Stimulated activated memory B cell treated with anti-CD40 and anti-IgM and Interleukin-4, amounts not matched to agents 10 μg/mL and 1 μg/mL and 100 μg/mL, for 72 hours (primary cell): ENCODE data around the gene IBA57.

Experiments used
- ATAC-seq: fragments of 150-1000 bp; cut with Tn5 transposase; 2 replicates; pipeline ENCODE4 v1.10.0; 2021
- H3K27ac Mint-ChIP-seq: one replicate; pipeline ENCODE4 v1.8.0; 2022; ENCODE audit warnings: mild to moderate bottlenecking, mixed read lengths
- H3K27me3 Mint-ChIP-seq: one replicate; pipeline ENCODE4 v1.8.0; 2022; ENCODE audit warnings: mixed read lengths
- H3K36me3 Mint-ChIP-seq: one replicate; pipeline ENCODE4 v1.8.0; 2022; ENCODE audit warnings: mixed read lengths
- H3K4me1 Mint-ChIP-seq: one replicate; pipeline ENCODE4 v1.8.0; 2022; ENCODE audit warnings: mixed read lengths
- H3K4me3 Mint-ChIP-seq: one replicate; pipeline ENCODE4 v1.8.0; 2022; ENCODE audit warnings: mild to moderate bottlenecking, moderate library complexity, mixed read lengths
- H3K9me3 Mint-ChIP-seq: one replicate; pipeline ENCODE4 v1.8.0; 2022; ENCODE audit warnings: mixed read lengths

The IBA57 gene

GRCh38 chr1:228165372-228166169 lies at the start of gene IBA57:
IBA57 (plus strand) TSS chr1:228165804; CDS start chr1:228165817, 13 bp downstream.
- Mint-ChIP-seq H3K27ac (peak within 1 kb of the TSS; percentile 83), H3K4me3 (peak within 1 kb of the TSS; percentile 89), H3K27me3 (no peaks in the 10 kb centered on the region), H3K9me3 (no peaks in the 10 kb centered on the region), H3K36me3 (no peaks in the 10 kb centered on the region), H3K4me1 (peaks cover 41% of the 10 kb centered on the region)
- ATAC-seq, result peak; percentile 94

- no peak overlapping the region for H3K27ac Mint-ChIP-seq
- no peak for ATAC-seq
- no peak overlapping the region for H3K4me3 Mint-ChIP-seq
- peaks cover 4% of the 10 kb centered on the region for H3K9me3 Mint-ChIP-seq
- peaks cover 6% of the 10 kb centered on the region for H3K36me3 Mint-ChIP-seq
- H3K27me3 Mint-ChIP-seq, result no peaks in the 10 kb centered on the region
- H3K4me1 Mint-ChIP-seq, result peaks cover 7% of the 10 kb centered on the region
These were observed 48.3 kb upstream of the IBA57 start for GRCh38 chr1:228117335-228117734.

GRCh38 chr1:228118040-228118439 lies 47.6 kb upstream of the IBA57 start:
- Mint-ChIP-seq H3K9me3 (peaks cover 4% of the 10 kb centered on the region), H3K27me3 (no peaks in the 10 kb centered on the region), H3K4me3 (no peak overlapping the region)

GRCh38 chr1:228120351-228120750 lies 45.3 kb upstream of the IBA57 start:
- peaks cover 7% of the 10 kb centered on the region for H3K4me1 Mint-ChIP-seq
- no peaks in the 10 kb centered on the region for H3K27me3 Mint-ChIP-seq
- H3K9me3 Mint-ChIP-seq, result peaks cover 4% of the 10 kb centered on the region
- H3K36me3 Mint-ChIP-seq, result peaks cover 6% of the 10 kb centered on the region
- ATAC-seq, result no peak
- H3K27ac Mint-ChIP-seq, result peak overlapping the region; percentile 24
- no peak overlapping the region for H3K4me3 Mint-ChIP-seq

More at GRCh38 chr1:228118040-228118439, 47.6 kb upstream of the IBA57 start:
- Mint-ChIP-seq H3K4me1 (peaks cover 7% of the 10 kb centered on the region), H3K36me3 (peaks cover 6% of the 10 kb centered on the region), H3K27ac (no peak overlapping the region)
- no peak for ATAC-seq

- ATAC-seq, result peak; percentile 43
- Mint-ChIP-seq H3K27me3 (no peaks in the 10 kb centered on the region), H3K36me3 (peaks cover 6% of the 10 kb centered on the region), H3K27ac (peak overlapping the region; percentile 24), H3K4me1 (peaks cover 7% of the 10 kb centered on the region), H3K4me3 (no peak overlapping the region), H3K9me3 (peaks cover 4% of the 10 kb centered on the region)
These were observed 44.6 kb upstream of the IBA57 start for GRCh38 chr1:228120857-228121489.

- peaks cover 3% of the 10 kb centered on the region for H3K36me3 Mint-ChIP-seq
- H3K4me1 Mint-ChIP-seq, result peaks cover 7% of the 10 kb centered on the region
- no peaks in the 10 kb centered on the region for H3K27me3 Mint-ChIP-seq
- no peak for ATAC-seq
- H3K27ac Mint-ChIP-seq, result no peak overlapping the region
- H3K9me3 Mint-ChIP-seq, result peaks cover 2% of the 10 kb centered on the region
- no peak overlapping the region for H3K4me3 Mint-ChIP-seq
These were observed 42.6 kb upstream of the IBA57 start for GRCh38 chr1:228122921-228123441.

GRCh38 chr1:228123505-228123904 lies 42.1 kb upstream of the IBA57 start:
- ATAC-seq, result no peak
- no peak overlapping the region for H3K27ac Mint-ChIP-seq
- peaks cover 7% of the 10 kb centered on the region for H3K4me1 Mint-ChIP-seq
- no peaks in the 10 kb centered on the region for H3K27me3 Mint-ChIP-seq
- H3K4me3 Mint-ChIP-seq, result no peak overlapping the region
- no peaks in the 10 kb centered on the region for H3K36me3 Mint-ChIP-seq
- no peaks in the 10 kb centered on the region for H3K9me3 Mint-ChIP-seq

- no peaks in the 10 kb centered on the region for H3K36me3 Mint-ChIP-seq
- H3K4me1 Mint-ChIP-seq, result peaks cover 7% of the 10 kb centered on the region
- ATAC-seq, result no peak
- no peak overlapping the region for H3K27ac Mint-ChIP-seq
- H3K27me3 Mint-ChIP-seq, result no peaks in the 10 kb centered on the region
- no peaks in the 10 kb centered on the region for H3K9me3 Mint-ChIP-seq
- no peak overlapping the region for H3K4me3 Mint-ChIP-seq
These were observed 40.4 kb upstream of the IBA57 start for GRCh38 chr1:228125185-228125584.

GRCh38 chr1:228131766-228132165 lies 33.8 kb upstream of the IBA57 start:
- Mint-ChIP-seq H3K4me1 (peaks cover 9% of the 10 kb centered on the region), H3K4me3 (no peak overlapping the region), H3K27ac (no peak overlapping the region), H3K27me3 (peaks cover 8% of the 10 kb centered on the region), H3K36me3 (no peaks in the 10 kb centered on the region), H3K9me3 (no peaks in the 10 kb centered on the region)
- no peak for ATAC-seq

GRCh38 chr1:228134591-228134990 lies 31.0 kb upstream of the IBA57 start:
- Mint-ChIP-seq H3K27me3 (peaks cover 8% of the 10 kb centered on the region), H3K4me3 (no peak overlapping the region), H3K27ac (no peak overlapping the region), H3K9me3 (no peaks in the 10 kb centered on the region), H3K4me1 (peaks cover 29% of the 10 kb centered on the region), H3K36me3 (no peaks in the 10 kb centered on the region)
- no peak for ATAC-seq

- Mint-ChIP-seq H3K36me3 (no peaks in the 10 kb centered on the region), H3K4me3 (no peak overlapping the region), H3K27me3 (peaks cover 8% of the 10 kb centered on the region), H3K4me1 (peaks cover 32% of the 10 kb centered on the region), H3K27ac (peak overlapping the region; percentile 57), H3K9me3 (no peaks in the 10 kb centered on the region)
- no peak for ATAC-seq
These were observed 28.7 kb upstream of the IBA57 start for GRCh38 chr1:228136901-228137300.

GRCh38 chr1:228139406-228139930 lies 26.1 kb upstream of the IBA57 start:
- H3K4me3 Mint-ChIP-seq, result peak overlapping the region; percentile 71
- peaks cover 6% of the 10 kb centered on the region for H3K27me3 Mint-ChIP-seq
- no peaks in the 10 kb centered on the region for H3K9me3 Mint-ChIP-seq
- H3K4me1 Mint-ChIP-seq, result peaks cover 57% of the 10 kb centered on the region
- peak overlapping the region; percentile 58 for H3K27ac Mint-ChIP-seq
- H3K36me3 Mint-ChIP-seq, result peaks cover 10% of the 10 kb centered on the region
- ATAC-seq, result no peak

- H3K36me3 Mint-ChIP-seq, result peaks cover 10% of the 10 kb centered on the region
- ATAC-seq, result peak; percentile 98
- H3K27me3 Mint-ChIP-seq, result no peaks in the 10 kb centered on the region
- H3K27ac Mint-ChIP-seq, result peak within 1 kb of the TSS; percentile 58
- no peaks in the 10 kb centered on the region for H3K9me3 Mint-ChIP-seq
- peaks cover 63% of the 10 kb centered on the region for H3K4me1 Mint-ChIP-seq
- H3K4me3 Mint-ChIP-seq, result peak within 1 kb of the TSS; percentile 71
These were observed 25.5 kb upstream of the IBA57 start, which contains the start of gene GUK1 for GRCh38 chr1:228139931-228140723. GUK1 (plus strand) TSS chr1:228140279; CDS start chr1:228140303, 24 bp downstream.

- Mint-ChIP-seq H3K4me3 (peak overlapping the region; percentile 71), H3K36me3 (peaks cover 10% of the 10 kb centered on the region), H3K4me1 (peaks cover 63% of the 10 kb centered on the region), H3K9me3 (no peaks in the 10 kb centered on the region), H3K27me3 (no peaks in the 10 kb centered on the region), H3K27ac (peak overlapping the region; percentile 58)
- ATAC-seq, result no peak
These were observed 24.8 kb upstream of the IBA57 start for GRCh38 chr1:228140724-228141225.
